Stomach (tissue), 4 donors: Measurements from ENCODE around the gene DCP2.

Source experiments
- CTCF ChIP-seq, 7 experiments: fragments of 450-650 bp in 4 of 7; fragments of 200-600 bp in 3 of 7; sonication (generic) in 3 of 7; IDR thresholded peaks; one replicate each; pipeline ENCODE4 v1.5.1; 2016 to 2019; ENCODE audit warnings: antibody characterized with exemption in 7 of 7, control low read depth in 2 of 7, mild to moderate bottlenecking in 1 of 7
- POLR2A ChIP-seq, 4 donors: fragments of 450-650 bp; IDR thresholded peaks; one replicate each; pipeline ENCODE4 v1.6.1; 2016; ENCODE audit warnings: antibody characterized with exemption in 4 of 4, control low read depth in 2 of 4, mild to moderate bottlenecking in 1 of 4, moderate library complexity in 1 of 4
- POLR2AphosphoS5 ChIP-seq, 3 donors: sonication (generic); formaldehyde crosslinking; IDR thresholded peaks; one replicate each; pipeline ENCODE4 v1.6.1; 2016; ENCODE audit warnings: antibody characterized with exemption in 3 of 3

DNA sequence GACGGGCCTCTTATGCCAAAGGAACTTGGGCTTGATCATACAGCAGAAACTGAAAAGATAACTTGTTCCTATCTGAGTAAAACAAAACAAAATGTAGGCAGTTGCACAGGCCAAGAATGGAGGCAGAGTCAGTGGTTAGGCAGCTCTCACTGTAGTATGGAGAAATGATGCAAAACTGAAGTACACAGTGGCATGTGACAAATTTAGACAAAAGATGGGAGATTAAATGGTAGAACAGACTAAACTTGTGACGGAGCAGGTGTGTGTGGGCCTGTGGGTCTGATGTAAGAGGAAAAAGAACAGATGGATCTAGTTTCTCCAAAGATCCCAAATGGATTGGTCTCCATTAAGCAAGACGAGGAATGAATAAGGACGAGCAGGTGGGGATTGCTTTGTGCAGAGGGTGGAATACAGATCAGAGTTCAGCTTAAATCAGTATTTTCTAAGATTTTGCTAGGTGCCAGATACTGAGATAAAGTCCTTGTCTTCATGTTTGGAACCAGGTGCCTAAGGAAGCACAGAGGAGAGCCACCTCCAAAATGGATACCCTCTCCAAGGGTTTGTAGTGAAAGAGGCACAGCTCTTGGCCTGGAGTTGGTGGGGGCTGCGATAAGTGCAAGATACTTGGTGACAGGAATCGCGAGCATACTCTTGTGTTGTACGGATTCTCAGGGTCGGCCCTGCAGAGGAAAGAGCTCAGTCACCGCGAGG lies 722 bp upstream of the DCP2 start:
- TF ChIP-seq CTCF (IDR thresholded peaks at IDR 0.05) (no peak), POLR2A (IDR thresholded peaks at IDR 0.05) (no peak), POLR2AphosphoS5 (IDR thresholded peaks at IDR 0.05) (no peak)
